ENCODE results near the gene NAXE.
"Not testable (repeated sequence)": the region's sequence is repeated elsewhere in the genome, so short reads cannot be mapped to it uniquely, and the experiment has no call there.

The NAXE gene

GRCh38 chr1:156601892-156602291 is 10.3 kb downstream of the NAXE start:
- DNase-seq (ENCODE audit: low read depth) = no peak
- TF ChIP-seq, protein P1, sequence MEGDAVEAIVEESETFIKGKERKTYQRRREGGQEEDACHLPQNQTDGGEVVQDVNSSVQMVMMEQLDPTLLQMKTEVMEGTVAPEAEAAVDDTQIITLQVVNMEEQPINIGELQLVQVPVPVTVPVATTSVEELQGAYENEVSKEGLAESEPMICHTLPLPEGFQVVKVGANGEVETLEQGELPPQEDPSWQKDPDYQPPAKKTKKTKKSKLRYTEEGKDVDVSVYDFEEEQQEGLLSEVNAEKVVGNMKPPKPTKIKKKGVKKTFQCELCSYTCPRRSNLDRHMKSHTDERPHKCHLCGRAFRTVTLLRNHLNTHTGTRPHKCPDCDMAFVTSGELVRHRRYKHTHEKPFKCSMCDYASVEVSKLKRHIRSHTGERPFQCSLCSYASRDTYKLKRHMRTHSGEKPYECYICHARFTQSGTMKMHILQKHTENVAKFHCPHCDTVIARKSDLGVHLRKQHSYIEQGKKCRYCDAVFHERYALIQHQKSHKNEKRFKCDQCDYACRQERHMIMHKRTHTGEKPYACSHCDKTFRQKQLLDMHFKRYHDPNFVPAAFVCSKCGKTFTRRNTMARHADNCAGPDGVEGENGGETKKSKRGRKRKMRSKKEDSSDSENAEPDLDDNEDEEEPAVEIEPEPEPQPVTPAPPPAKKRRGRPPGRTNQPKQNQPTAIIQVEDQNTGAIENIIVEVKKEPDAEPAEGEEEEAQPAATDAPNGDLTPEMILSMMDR (conservative IDR thresholded peaks at IDR 0.05; ENCODE audit: control insufficient read depth, insufficient read depth, low read depth, low read length) = no peak
- H3K4me3 ChIP-seq (ENCODE audit: control insufficient read depth, low read depth, low read length) = peak overlapping the region; percentile 97

DNA sequence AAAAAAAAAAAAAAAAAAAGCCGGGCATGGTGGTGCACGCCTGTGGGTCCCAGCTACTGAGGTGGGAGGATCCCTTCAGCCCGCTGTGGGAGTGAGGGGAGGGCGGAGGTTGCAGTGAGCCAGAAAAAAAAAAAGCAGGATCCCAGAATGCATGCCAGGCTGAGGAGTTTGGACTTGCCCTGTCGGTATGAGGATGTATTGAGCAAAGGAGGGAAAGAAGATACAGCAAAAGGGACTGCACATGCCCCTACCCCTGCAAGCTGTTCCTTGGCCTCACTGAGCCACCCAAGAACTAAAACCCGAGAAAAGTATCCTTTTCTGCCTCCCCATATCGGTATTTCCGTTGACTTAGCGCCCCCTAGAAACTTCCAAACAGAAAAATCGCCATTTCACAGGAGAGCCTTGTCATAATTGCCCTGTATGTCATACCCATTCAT is 11.0 kb downstream of the NAXE start:
- DNase-seq (ENCODE audit: low read depth) = peak; percentile 30
- no peak overlapping the region for H3K4me3 ChIP-seq (ENCODE audit: control insufficient read depth, low read depth, low read length)
- TF ChIP-seq, protein P1 (conservative IDR thresholded peaks at IDR 0.05; ENCODE audit: control insufficient read depth, insufficient read depth, low read depth, low read length) = peak; percentile 43

DNA sequence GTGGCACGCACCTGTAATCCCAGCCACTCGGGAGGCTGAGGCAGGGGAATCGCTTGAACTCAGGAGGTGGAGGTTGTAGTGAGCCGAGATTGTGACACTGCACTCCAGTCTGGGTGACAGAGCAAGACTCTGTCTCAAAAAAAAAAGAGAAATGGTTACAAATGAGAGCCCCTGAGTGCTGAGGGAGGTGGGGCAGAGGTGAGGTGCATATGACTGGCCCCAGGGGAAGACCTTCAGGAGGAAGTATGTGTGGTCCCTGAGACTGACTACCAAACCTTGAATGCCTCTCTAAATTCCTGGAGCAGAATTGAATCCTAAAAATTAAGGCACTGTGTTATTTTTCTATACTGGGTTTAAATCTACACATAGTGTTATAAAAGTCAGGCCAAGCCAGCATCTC is 15.8 kb downstream of the NAXE start:
- not testable (repeated sequence) for DNase-seq (ENCODE audit: low read depth); H3K4me3 ChIP-seq (ENCODE audit: control insufficient read depth, low read depth, low read length)

- peak; percentile 76 for DNase-seq (ENCODE audit: low read depth)
- no peak overlapping the region for H3K4me3 ChIP-seq (ENCODE audit: control insufficient read depth, low read depth, low read length)
- TF ChIP-seq, protein P1 (conservative IDR thresholded peaks at IDR 0.05; ENCODE audit: control insufficient read depth, insufficient read depth, low read depth, low read length) = peak; percentile 91
Observed at GRCh38 chr1:156608036-156608674, 16.6 kb downstream of the NAXE start.

DNA sequence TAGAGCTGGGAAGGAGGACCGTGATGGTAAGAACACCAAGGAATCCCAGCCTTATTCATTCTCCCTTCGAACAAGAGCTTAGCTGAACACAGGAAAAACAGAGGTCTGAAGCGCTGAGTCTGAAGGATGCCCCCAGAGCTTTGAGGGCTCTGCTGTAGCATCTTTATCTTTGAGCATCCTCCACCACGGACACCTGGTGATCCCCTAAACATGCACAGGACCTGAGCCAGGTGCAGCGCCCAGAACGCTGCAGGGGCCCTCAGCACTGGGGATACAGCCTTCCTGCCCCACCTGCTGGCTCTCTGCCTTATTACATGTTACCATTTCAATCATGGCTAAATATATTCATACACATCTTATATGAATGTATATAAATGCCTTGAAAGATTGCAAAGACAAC is 17.4 kb downstream of the NAXE start:
- TF ChIP-seq, protein P1 (conservative IDR thresholded peaks at IDR 0.05; ENCODE audit: control insufficient read depth, insufficient read depth, low read depth, low read length) = peak; percentile 47
- no peak overlapping the region for H3K4me3 ChIP-seq (ENCODE audit: control insufficient read depth, low read depth, low read length)
- peak; percentile 15 for DNase-seq (ENCODE audit: low read depth)

- not testable (repeated sequence) for DNase-seq (ENCODE audit: low read depth); H3K4me3 ChIP-seq (ENCODE audit: control insufficient read depth, low read depth, low read length)
Observed at GRCh38 chr1:156610072-156610471, 18.5 kb downstream of the NAXE start.

DNA sequence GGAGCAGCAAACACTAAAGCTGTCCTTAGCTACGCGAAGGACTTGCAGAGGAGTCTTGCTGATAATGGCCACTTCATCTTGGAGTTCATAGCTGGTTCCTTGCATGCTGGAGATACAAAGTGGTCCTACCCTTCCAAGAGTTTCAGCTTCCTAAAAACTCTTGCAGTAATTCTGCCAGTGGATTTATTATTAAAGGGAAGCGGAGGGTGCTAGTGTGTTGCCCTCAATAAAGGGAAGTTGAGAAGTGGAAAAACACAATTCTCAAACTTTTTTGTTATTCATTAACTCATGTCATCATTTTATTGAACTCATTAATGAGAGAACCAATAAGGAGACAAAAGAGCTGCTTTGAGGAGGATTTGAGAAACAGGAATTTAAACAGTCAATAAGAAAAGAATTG is 21.1 kb downstream of the NAXE start:
- H3K4me3 ChIP-seq (ENCODE audit: control insufficient read depth, low read depth, low read length) = no peak overlapping the region
- no peak for DNase-seq (ENCODE audit: low read depth)
- TF ChIP-seq, protein P1 (conservative IDR thresholded peaks at IDR 0.05; ENCODE audit: control insufficient read depth, insufficient read depth, low read depth, low read length) = no peak

DNA sequence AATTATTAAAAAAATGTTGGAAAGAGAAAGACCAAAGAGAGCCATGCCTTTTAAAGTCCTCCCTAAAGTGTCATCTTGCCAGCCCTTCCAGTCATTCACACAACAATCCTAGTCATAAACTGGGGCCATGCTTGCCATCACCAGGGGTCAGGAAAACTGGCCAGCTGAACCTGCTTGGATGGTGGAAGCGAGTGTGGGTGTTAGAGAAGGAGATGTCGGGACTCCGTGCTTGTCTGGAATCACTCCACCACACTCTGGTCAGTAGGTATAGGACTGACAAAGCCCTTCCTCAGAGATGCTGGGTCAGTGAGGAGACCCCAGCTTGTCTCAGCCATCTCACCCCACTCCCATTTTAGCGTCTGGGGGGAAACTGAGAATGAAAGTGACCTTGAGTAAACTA is 24.4 kb downstream of the NAXE start:
- DNase-seq (ENCODE audit: low read depth) = no peak
- TF ChIP-seq, protein P1 (conservative IDR thresholded peaks at IDR 0.05; ENCODE audit: control insufficient read depth, insufficient read depth, low read depth, low read length) = no peak
- H3K4me3 ChIP-seq (ENCODE audit: control insufficient read depth, low read depth, low read length) = no peak overlapping the region

Data from fibroblast of mammary gland (primary cell).